Stomach (tissue), 4 donors: ENCODE results near the gene TMEM164.

Experiments used
- EP300 ChIP-seq: sonication (generic); formaldehyde crosslinking; IDR thresholded peaks from one replicate; pipeline ENCODE4 v1.6.1; 2017; ENCODE audit warnings: antibody characterized with exemption
- POLR2AphosphoS5 ChIP-seq, 3 donors: sonication (generic); formaldehyde crosslinking; IDR thresholded peaks; one replicate each; pipeline ENCODE4 v1.6.1; 2016; ENCODE audit warnings: antibody characterized with exemption in 3 of 3
- TF ChIP-seq, protein P1 (sequence below), 7 experiments: fragments of 450-650 bp in 4 of 7; fragments of 200-600 bp in 3 of 7; sonication (generic) in 3 of 7; IDR thresholded peaks; one replicate each; pipeline ENCODE4 v1.5.1; 2016 to 2019; ENCODE audit warnings: antibody characterized with exemption in 7 of 7, control low read depth in 2 of 7, mild to moderate bottlenecking in 1 of 7

DNA sequence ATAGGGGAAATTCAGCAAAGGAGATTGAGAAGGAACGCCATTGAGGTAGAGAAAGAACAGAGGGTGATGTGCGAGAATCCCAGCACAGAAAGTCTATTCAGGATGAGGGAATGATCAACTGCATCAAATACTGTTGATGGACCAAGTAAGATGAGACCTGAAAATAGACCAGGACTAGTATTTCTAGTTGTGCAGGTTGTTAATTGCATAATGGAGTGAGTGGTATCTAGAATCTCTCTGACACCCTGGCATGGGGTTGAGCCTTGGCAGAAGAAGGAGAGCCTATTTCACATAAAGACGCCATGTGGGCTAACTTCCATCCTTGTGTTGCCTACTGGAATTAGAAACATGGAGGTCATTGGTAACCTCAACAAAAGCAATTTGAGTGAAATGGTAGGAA lies 135.6 kb downstream of the TMEM164 start:
- TF ChIP-seq, protein P1, sequence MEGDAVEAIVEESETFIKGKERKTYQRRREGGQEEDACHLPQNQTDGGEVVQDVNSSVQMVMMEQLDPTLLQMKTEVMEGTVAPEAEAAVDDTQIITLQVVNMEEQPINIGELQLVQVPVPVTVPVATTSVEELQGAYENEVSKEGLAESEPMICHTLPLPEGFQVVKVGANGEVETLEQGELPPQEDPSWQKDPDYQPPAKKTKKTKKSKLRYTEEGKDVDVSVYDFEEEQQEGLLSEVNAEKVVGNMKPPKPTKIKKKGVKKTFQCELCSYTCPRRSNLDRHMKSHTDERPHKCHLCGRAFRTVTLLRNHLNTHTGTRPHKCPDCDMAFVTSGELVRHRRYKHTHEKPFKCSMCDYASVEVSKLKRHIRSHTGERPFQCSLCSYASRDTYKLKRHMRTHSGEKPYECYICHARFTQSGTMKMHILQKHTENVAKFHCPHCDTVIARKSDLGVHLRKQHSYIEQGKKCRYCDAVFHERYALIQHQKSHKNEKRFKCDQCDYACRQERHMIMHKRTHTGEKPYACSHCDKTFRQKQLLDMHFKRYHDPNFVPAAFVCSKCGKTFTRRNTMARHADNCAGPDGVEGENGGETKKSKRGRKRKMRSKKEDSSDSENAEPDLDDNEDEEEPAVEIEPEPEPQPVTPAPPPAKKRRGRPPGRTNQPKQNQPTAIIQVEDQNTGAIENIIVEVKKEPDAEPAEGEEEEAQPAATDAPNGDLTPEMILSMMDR (IDR thresholded peaks at IDR 0.05) = no peak
- no peak for TF ChIP-seq EP300
- TF ChIP-seq POLR2AphosphoS5 (IDR thresholded peaks at IDR 0.05) = no peak
